Ovary (tissue), 9 donors: ENCODE results near the gene LSMEM2. TPM values are rescaled to one million over a fixed set of nuclear protein-coding genes. Genes with fewer than 3 reads are reported as not detected.

Experiments
- DNase-seq, 5 donors: peaks; one replicate each; pipeline ENCODE4 v3.0.0-alpha.2; 2019 to 2020
- H3K27ac ChIP-seq, 2 donors: fragments of 200-600 bp; one replicate each; pipeline versions ENCODE4 v1.5.1 to v1.8.0; 2019 to 2022
- H3K27me3 ChIP-seq: fragments of 200-600 bp; one replicate; pipeline ENCODE4 v1.8.0; 2022
- H3K36me3 ChIP-seq: fragments of 200-600 bp; sonication (generic); one replicate; pipeline ENCODE4 v1.5.1; 2019
- H3K4me1 ChIP-seq: one replicate; pipeline ENCODE4 v1.8.1; 2013; ENCODE audit warnings: mild to moderate bottlenecking, moderate library complexity; ENCODE audit not compliant: insufficient read depth
- H3K4me3 ChIP-seq: fragments of 200-600 bp; sonication (generic); one replicate; pipeline ENCODE4 v1.5.1; 2017
- H3K9me3 ChIP-seq, 2 donors: fragments of 200-600 bp in 1 of 2; sonication (generic) in 1 of 2; one replicate each; pipeline versions ENCODE4 v1.5.1 to v1.8.1; 2013 to 2019; ENCODE audit warnings: mild to moderate bottlenecking in 1 of 2, moderate library complexity in 1 of 2
- CTCF ChIP-seq, 3 donors: fragments of 450-650 bp in 2 of 3; fragments of 200-600 bp in 1 of 3; IDR thresholded peaks; one replicate each; pipeline versions ENCODE4 v1.5.1 to v1.8.0; 2016 to 2022; ENCODE audit warnings: antibody characterized with exemption in 3 of 3, mild to moderate bottlenecking in 1 of 3
- EP300 ChIP-seq: sonication (generic); formaldehyde crosslinking; IDR thresholded peaks from one replicate; pipeline ENCODE4 v1.6.1; 2017; ENCODE audit warnings: antibody characterized with exemption
- POLR2A ChIP-seq: fragments of 450-650 bp; IDR thresholded peaks from one replicate; pipeline ENCODE4 v1.6.1; 2017; ENCODE audit warnings: antibody characterized with exemption, mild to moderate bottlenecking, moderate library complexity
- WGBS, 3 donors: extraction: QIAGEN DNeasy Blood & Tissue Kit in 1 of 3; methylation state at CpG; one replicate each; pipeline versions ENCODE4 v1.1.5 to v1.1.7; 2013 to 2017; 5-methylcytosine and 5-hydroxymethylcytosine counted together
- intact Hi-C, 4 donors: fragments of 100-400 bp; cut with DNase I; formaldehyde crosslinking; loops; one replicate each; pipeline versions ENCODE4 v1.11.0 to v1.15.1; 2022 to 2023
- polyA plus RNA-seq, 2 donors: library from polyadenylated mRNA; stranded (reverse); fragments of 200-250 nt in 1 of 2; fragments of 350-450 nt in 1 of 2; fragmentation: Illumina TruSeq in 1 of 2; extraction: RNeasy Lipid Tissue Mini Kit (QIAGEN cat#74804) in 1 of 2; gene quantifications; one replicate each; pipeline ENCODE4 v1.2.3, GENCODE V29; 2013 to 2014
- total RNA-seq, 7 donors: library from RNA; depleted of rRNA in 2 of 7; stranded (reverse); fragments of >200 nt in 2 of 7; fragmentation: NEBNext Ultra II Directional in 3 of 7; extraction: Animal tissue kit (Norgen Biotek cat#: 25700) in 3 of 7; gene quantifications; one replicate each; pipeline versions ENCODE4 v1.1.0 to v1.2.4, GENCODE V29; 2016 to 2023
- donor health status: DM: no; HTN: no; CAD: no; lungs with moderate emphysema.
- donor health status: DM: no; HTN: no; CAD: no.
- donor health status: Bipolar disorder and iron deficiency.
- donor health status: DM: yes; HTN: yes; CAD: no.
- donor health status: DM: no; HTN: no; CAD: no.
- donor health status: DM: yes; HTN: yes; CAD: no.

Gene LSMEM2
- total and polyA plus RNA-seq, 9 donors = 0.42 to 1.4 (median 0.76) TPM; not detected in 2

GRCh38 chr3:50231581-50231980, 47.3 kb upstream of the LSMEM2 start:
- H3K4me3 ChIP-seq = no peak overlapping the region
- H3K9me3 ChIP-seq = no peaks in the 10 kb centered on the region
- DNase-seq = no peak
- WGBS, 3 donors = 71 to 76% (median 76%) methylated on average over 5 of the region's 5 CpGs
- H3K36me3 ChIP-seq = no peaks in the 10 kb centered on the region
- H3K27ac ChIP-seq = no peak overlapping the region
- H3K27me3 ChIP-seq = no peaks in the 10 kb centered on the region
- TF ChIP-seq EP300 (no peak), CTCF (IDR thresholded peaks at IDR 0.05) (no peak), POLR2A (no peak)
- intact Hi-C loops = no loop called here
- peaks cover 10% of the 10 kb centered on the region for H3K4me1 ChIP-seq

- 37 to 67% (median 47%) methylated on average over 3 of the region's 3 CpGs for WGBS, 3 donors
- Histone ChIP-seq H3K27ac (no peak overlapping the region), H3K27me3 (no peaks in the 10 kb centered on the region), H3K36me3 (no peaks in the 10 kb centered on the region), H3K4me3 (no peak overlapping the region), H3K4me1 (peaks cover 7% of the 10 kb centered on the region), H3K9me3 (no peaks in the 10 kb centered on the region)
- intact Hi-C loops = no loop called here
- DNase-seq = no peak
- TF ChIP-seq CTCF (IDR thresholded peaks at IDR 0.05) = no peak
- TF ChIP-seq POLR2A = no peak
- no peak for TF ChIP-seq EP300
These were observed 46.6 kb upstream of the LSMEM2 start for GRCh38 chr3:50232303-50232702.

- no peak for TF ChIP-seq EP300
- TF ChIP-seq POLR2A = no peak
- TF ChIP-seq CTCF (IDR thresholded peaks at IDR 0.05) = no peak
- intact Hi-C loops = no loop called here
- Histone ChIP-seq H3K4me3 (no peak overlapping the region), H3K36me3 (no peaks in the 10 kb centered on the region), H3K4me1 (peaks cover 5% of the 10 kb centered on the region), H3K9me3 (no peaks in the 10 kb centered on the region), H3K27ac (no peak overlapping the region), H3K27me3 (no peaks in the 10 kb centered on the region)
- no peak for DNase-seq
- WGBS, 3 donors = 86 to 97% (median 92%) methylated on average over 4 of the region's 4 CpGs
These were observed 45.7 kb upstream of the LSMEM2 start for GRCh38 chr3:50233176-50233575.

- no peaks in the 10 kb centered on the region for H3K9me3 ChIP-seq
These were observed 43.0 kb upstream of the LSMEM2 start, which contains the start of gene GNAI2 for GRCh38 chr3:50235716-50236483. Gene GNAI2 (plus strand): TSS chr3:50236204. CDS start chr3:50236336, 132 bp downstream.

More at GRCh38 chr3:50235716-50236483, 43.0 kb upstream of the LSMEM2 start, which contains the start of gene GNAI2:
- TF ChIP-seq EP300 = no peak
- peak; percentile 84 for TF ChIP-seq POLR2A
- peak in 1 of 3 donors; percentile 16 for TF ChIP-seq CTCF (IDR thresholded peaks at IDR 0.05)
- Histone ChIP-seq H3K36me3 (no peaks in the 10 kb centered on the region), H3K4me3 (peak within 1 kb of the TSS; percentile 69), H3K27me3 (no peaks in the 10 kb centered on the region), H3K27ac (peak within 1 kb of the TSS; percentile 71 to 80), H3K4me1 (peaks cover 12% of the 10 kb centered on the region)
- WGBS, 3 donors = 1 to 2% (median 1%) methylated on average over 44 to 75 of the region's 75 CpGs
- peak; percentile 98 to 99 (median 99) for DNase-seq
- intact Hi-C loops = no loop called here
